Stomach (tissue), 9 donors: ENCODE data around the gene EVA1C. TPM values are rescaled to one million over a fixed set of nuclear protein-coding genes. Genes with fewer than 3 reads are reported as not detected.
"Not testable (repeated sequence)": the region's sequence is repeated elsewhere in the genome, so short reads cannot be mapped to it uniquely, and the experiment has no call there.

Experiments used
- DNase-seq, 2 donors: peaks; one replicate each; pipeline versions ENCODE4 v3.0.0 to v3.0.0-alpha.2; 2013 to 2019
- H3K27ac ChIP-seq, 5 donors: fragments of 200-600 bp in 4 of 5; sonication (generic) in 4 of 5; one replicate each; pipeline ENCODE4 v1.5.1; 2013 to 2019; ENCODE audit warnings: mild to moderate bottlenecking in 1 of 5, moderate library complexity in 1 of 5
- H3K27me3 ChIP-seq, 3 donors: fragments of 200-600 bp; sonication (generic); one replicate each; pipeline ENCODE4 v1.5.1; 2017 to 2019; ENCODE audit warnings: mixed run types in 1 of 3
- H3K36me3 ChIP-seq, 4 donors: fragments of 200-600 bp; sonication (generic); 1 replicate in 3 of 4; 2 replicates in 1 of 4; pipeline ENCODE4 v1.5.1; 2016 to 2019
- H3K4me1 ChIP-seq, 4 donors: fragments of 200-600 bp; sonication (generic); one replicate each; pipeline ENCODE4 v1.5.1; 2016 to 2019
- H3K4me3 ChIP-seq, 4 donors: fragments of 200-600 bp; sonication (generic) in 3 of 4; one replicate each; pipeline ENCODE4 v1.5.1; 2016 to 2019; ENCODE audit warnings: mild to moderate bottlenecking in 1 of 4
- H3K9me3 ChIP-seq, 4 donors: fragments of 200-600 bp; sonication (generic); one replicate each; pipeline ENCODE4 v1.5.1; 2016 to 2019
- CTCF ChIP-seq, 7 experiments: fragments of 450-650 bp in 4 of 7; fragments of 200-600 bp in 3 of 7; sonication (generic) in 3 of 7; IDR thresholded peaks; one replicate each; pipeline ENCODE4 v1.5.1; 2016 to 2019; ENCODE audit warnings: antibody characterized with exemption in 7 of 7, control low read depth in 2 of 7, mild to moderate bottlenecking in 1 of 7
- EP300 ChIP-seq: sonication (generic); formaldehyde crosslinking; IDR thresholded peaks from one replicate; pipeline ENCODE4 v1.6.1; 2017; ENCODE audit warnings: antibody characterized with exemption
- POLR2A ChIP-seq, 4 donors: fragments of 450-650 bp; IDR thresholded peaks; one replicate each; pipeline ENCODE4 v1.6.1; 2016; ENCODE audit warnings: antibody characterized with exemption in 4 of 4, control low read depth in 2 of 4, mild to moderate bottlenecking in 1 of 4, moderate library complexity in 1 of 4
- POLR2AphosphoS5 ChIP-seq, 3 donors: sonication (generic); formaldehyde crosslinking; IDR thresholded peaks; one replicate each; pipeline ENCODE4 v1.6.1; 2016; ENCODE audit warnings: antibody characterized with exemption in 3 of 3
- WGBS, 5 donors: extraction: QIAGEN DNeasy Blood & Tissue Kit in 3 of 5; methylation state at CpG; one replicate each; pipeline versions ENCODE4 v1.1.5 to v1.1.7; 2013 to 2018; 5-methylcytosine and 5-hydroxymethylcytosine counted together
- intact Hi-C: fragments of 100-400 bp; cut with DNase I; formaldehyde crosslinking; loops from one replicate; pipeline ENCODE4 v1.15.1; 2023; ENCODE audit warnings: low total_unique reads
- polyA plus RNA-seq, 3 donors: library from polyadenylated mRNA; stranded (reverse); fragments of 200-250 nt; gene quantifications; one replicate each; pipeline ENCODE4 v1.2.3, GENCODE V29; 2013
- total RNA-seq, 5 donors: library from RNA; depleted of rRNA; stranded (reverse); fragments of >200 nt; gene quantifications; one replicate each; pipeline versions ENCODE4 v1.1.0 to v1.2.3, GENCODE V29; 2014 to 2016
- donor health status: healthy with polysubstance abuse.
- donor health status: Bipolar disorder and iron deficiency.
- donor health status: healthy.

EVA1C gene
- total and polyA plus RNA-seq, 8 donors, result 10.6 to 142 (median 42.9) TPM

- Histone ChIP-seq H3K36me3 (no peaks in the 10 kb centered on the region), H3K9me3 (no peaks in the 10 kb centered on the region), H3K27me3 (no peaks in the 10 kb centered on the region), H3K4me1 (no peaks in the 10 kb centered on the region), H3K27ac (no peak overlapping the region), H3K4me3 (no peak overlapping the region)
- TF ChIP-seq CTCF (IDR thresholded peaks at IDR 0.05) (no peak), EP300 (no peak), POLR2A (IDR thresholded peaks at IDR 0.05) (no peak)
- DNase-seq, result no peak
- 67 to 92% (median 87%) methylated on average over 4 of the region's 4 CpGs for WGBS, 5 donors
- intact Hi-C loops, result no loop called here
These were observed 117.2 kb downstream of the EVA1C start for GRCh38 chr21:32529679-32530078.

- H3K4me1 ChIP-seq, H3K9me3 ChIP-seq, DNase-seq, H3K4me3 ChIP-seq, H3K27ac ChIP-seq, H3K27me3 ChIP-seq, H3K36me3 ChIP-seq, intact Hi-C loops: not testable (repeated sequence)
- WGBS, 5 donors, result 87 to 93% (median 92%) methylated on average over 7 of the region's 7 CpGs
These were observed 118.3 kb downstream of the EVA1C start for GRCh38 chr21:32530809-32531208.

GRCh38 chr21:32531561-32531960 is 119.1 kb downstream of the EVA1C start:
- H3K27me3 ChIP-seq, intact Hi-C loops, H3K27ac ChIP-seq, H3K9me3 ChIP-seq, H3K36me3 ChIP-seq, H3K4me1 ChIP-seq, DNase-seq, H3K4me3 ChIP-seq: not testable (repeated sequence)
- 61 to 97% (median 92%) methylated on average over 3 of the region's 3 CpGs for WGBS, 5 donors

GRCh38 chr21:32532636-32533035 is 120.1 kb downstream of the EVA1C start:
- TF ChIP-seq EP300, result no peak
- no peak for TF ChIP-seq POLR2A (IDR thresholded peaks at IDR 0.05)
- no peak for TF ChIP-seq POLR2AphosphoS5 (IDR thresholded peaks at IDR 0.05)
- TF ChIP-seq CTCF (IDR thresholded peaks at IDR 0.05), result no peak
- no peak overlapping the region for H3K4me3 ChIP-seq
- no peaks in the 10 kb centered on the region for H3K4me1 ChIP-seq
- H3K9me3 ChIP-seq, result no peaks in the 10 kb centered on the region
- WGBS, 5 donors, result 64 to 82% (median 68%) methylated on average over 5 to 6 of the region's 6 CpGs
- H3K27ac ChIP-seq, result no peak overlapping the region
- no peaks in the 10 kb centered on the region for H3K27me3 ChIP-seq
- no peak for DNase-seq
- H3K36me3 ChIP-seq, result no peaks in the 10 kb centered on the region
- intact Hi-C loops, result no loop called here

- Histone ChIP-seq H3K27ac (no peak overlapping the region), H3K4me1 (no peaks in the 10 kb centered on the region), H3K27me3 (no peaks in the 10 kb centered on the region), H3K36me3 (no peaks in the 10 kb centered on the region), H3K9me3 (no peaks in the 10 kb centered on the region), H3K4me3 (no peak overlapping the region)
- TF ChIP-seq POLR2A (IDR thresholded peaks at IDR 0.05), result no peak
- TF ChIP-seq POLR2AphosphoS5 (IDR thresholded peaks at IDR 0.05), result no peak
- no peak for TF ChIP-seq CTCF (IDR thresholded peaks at IDR 0.05)
- 32 to 78% (median 74%) methylated on average over 2 to 4 of the region's 4 CpGs for WGBS, 5 donors
- intact Hi-C loops, result no loop called here
- no peak for DNase-seq
These were observed 120.5 kb downstream of the EVA1C start for GRCh38 chr21:32533053-32533452.

- Histone ChIP-seq H3K4me1 (no peaks in the 10 kb centered on the region), H3K27me3 (no peaks in the 10 kb centered on the region), H3K27ac (no peak overlapping the region), H3K4me3 (no peak overlapping the region), H3K9me3 (no peaks in the 10 kb centered on the region), H3K36me3 (no peaks in the 10 kb centered on the region)
- intact Hi-C loops, result no loop called here
- WGBS, 5 donors, result 91 to 98% (median 97%) methylated on average over 7 of the region's 7 CpGs
- TF ChIP-seq POLR2AphosphoS5 (IDR thresholded peaks at IDR 0.05) (no peak), EP300 (no peak), POLR2A (IDR thresholded peaks at IDR 0.05) (no peak), CTCF (IDR thresholded peaks at IDR 0.05) (no peak)
- DNase-seq, result no peak
These were observed 121.1 kb downstream of the EVA1C start for GRCh38 chr21:32533611-32534010.
